Measurements from ENCODE around the gene YJEFN3.

YJEFN3 gene

DNA sequence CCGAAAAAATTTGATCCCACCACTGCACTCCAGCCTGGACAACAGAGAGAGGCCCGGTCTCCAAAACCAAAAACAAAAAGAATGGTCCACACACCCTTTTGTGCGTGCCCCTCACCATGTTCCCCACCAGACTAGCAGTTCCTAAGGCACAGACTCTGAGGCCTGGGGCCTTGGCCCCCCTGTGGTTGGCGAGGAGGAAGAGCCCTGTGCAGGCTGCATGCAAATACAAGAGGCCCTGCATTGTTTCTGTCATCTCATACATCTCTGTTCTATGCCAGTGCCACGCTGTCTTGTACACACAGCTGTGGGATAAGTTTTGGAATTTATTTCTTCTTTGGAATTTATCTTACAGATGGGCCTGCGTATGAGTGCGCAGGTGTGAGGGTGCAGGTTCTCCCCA, 4.7 kb upstream of the YJEFN3 start:
- no peak for DNase-seq

GRCh38 chr19:19525611-19526380, 2.9 kb upstream of the YJEFN3 start:
- DNase-seq = no peak

DNA sequence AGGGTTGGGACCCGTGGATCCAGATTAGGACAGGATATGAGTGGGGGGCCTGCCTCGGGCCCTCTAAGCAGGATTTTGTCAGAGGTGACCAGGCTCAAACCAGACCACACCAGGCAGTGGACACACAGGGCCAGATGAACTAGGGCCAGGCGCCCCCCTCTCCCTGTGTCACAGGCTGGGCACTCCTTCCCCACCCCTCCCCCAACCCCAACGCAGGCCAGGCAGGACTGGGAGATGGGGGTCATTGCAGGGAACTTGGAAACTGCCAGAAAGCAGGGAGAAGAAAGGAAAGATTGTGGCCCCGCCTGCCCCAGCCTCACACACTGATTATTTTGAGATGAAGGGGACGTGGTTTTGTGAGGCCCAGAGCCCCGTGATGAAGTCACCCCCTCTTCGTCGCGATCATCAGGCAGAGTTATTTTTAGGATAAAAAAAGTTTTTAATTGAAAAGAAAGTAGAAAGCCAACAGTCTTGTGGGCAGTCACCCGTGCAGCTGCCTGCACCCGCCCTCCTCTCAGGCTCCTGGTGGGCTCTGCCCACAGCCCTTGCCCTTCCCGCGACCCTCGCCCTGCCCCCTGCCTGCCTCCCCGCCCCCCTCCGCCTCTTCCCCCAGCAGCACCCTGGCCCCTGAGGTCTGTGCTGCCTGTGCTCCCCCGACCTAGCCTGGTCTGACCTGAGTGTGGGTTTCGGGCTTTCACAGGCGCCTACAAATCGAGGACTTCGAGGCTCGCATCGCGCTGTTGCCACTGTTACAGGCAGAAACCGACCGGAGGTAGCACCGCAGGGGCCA, 1.9 kb upstream of the YJEFN3 start:
- no peak for DNase-seq

DNA sequence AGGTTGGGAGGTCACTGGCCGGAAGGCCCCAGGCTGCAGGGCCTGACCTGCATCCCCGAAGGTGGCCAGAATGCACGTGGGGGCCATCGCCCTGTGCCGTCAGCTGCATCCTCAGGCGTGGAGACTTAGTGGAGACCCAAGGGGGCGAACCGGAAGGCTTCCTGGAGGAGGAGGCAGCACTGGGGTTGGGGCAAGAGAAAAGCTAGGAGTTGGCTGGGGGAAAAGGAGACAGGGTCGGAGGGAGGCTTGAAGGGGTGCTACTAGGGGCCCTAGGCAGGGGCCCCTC, 1.4 kb upstream of the YJEFN3 start:
- DNase-seq = no peak

- no peak for DNase-seq
These were observed 761 bp upstream of the YJEFN3 start for GRCh38 chr19:19527674-19528625.

- no peak for DNase-seq
These were observed 1.2 kb downstream of the YJEFN3 start for GRCh38 chr19:19529783-19530422.

DNA sequence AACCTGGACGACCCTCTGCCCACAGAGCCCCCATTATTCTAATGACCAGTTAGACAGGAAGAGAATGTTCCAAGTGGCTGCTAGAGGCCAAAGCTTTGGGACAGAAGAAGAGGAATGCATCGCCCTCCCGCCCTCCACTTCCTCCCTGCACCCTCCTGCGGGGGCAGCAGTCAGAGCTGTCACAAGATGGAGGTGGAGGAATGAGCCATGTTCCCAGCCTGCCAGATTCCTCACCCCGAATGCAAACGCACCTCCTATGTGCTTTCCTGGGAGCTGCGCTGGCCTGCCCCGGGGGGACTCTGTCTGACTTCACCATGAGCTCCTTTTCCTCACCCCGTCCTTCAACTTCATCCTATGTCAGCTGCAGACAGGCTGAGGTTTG, 1.7 kb downstream of the YJEFN3 start:
- no peak for DNase-seq

DNA sequence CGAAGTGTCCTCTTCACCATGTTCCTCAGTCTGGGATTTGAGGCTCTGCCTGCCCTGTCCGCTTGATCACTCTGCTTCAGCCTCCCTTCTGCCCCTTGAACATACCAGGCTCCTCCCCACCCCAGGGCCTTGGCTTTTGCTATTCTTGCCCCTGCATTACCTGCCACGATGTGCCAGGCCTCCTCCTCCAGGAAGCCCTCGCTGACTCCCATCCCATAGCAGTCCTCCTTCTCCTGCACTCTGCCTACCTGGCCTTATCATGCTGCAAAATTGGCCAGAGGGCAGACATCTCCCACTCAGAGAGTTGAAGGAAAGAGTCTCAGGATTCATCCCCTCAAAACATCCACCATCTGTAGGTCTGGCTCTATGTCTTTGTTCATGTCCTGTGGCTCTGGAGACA, 2.2 kb downstream of the YJEFN3 start:
- DNase-seq = no peak

GRCh38 chr19:19531951-19532805, 3.5 kb downstream of the YJEFN3 start:
- DNase-seq = no peak

GRCh38 chr19:19532806-19533701, 4.3 kb downstream of the YJEFN3 start:
- no peak for DNase-seq

- DNase-seq = peak; percentile 19
These were observed 5.1 kb downstream of the YJEFN3 start for GRCh38 chr19:19533841-19534240.

- DNase-seq = no peak
These were observed 6.0 kb downstream of the YJEFN3 start for GRCh38 chr19:19534556-19535265.

- no peak for DNase-seq
These were observed 6.8 kb downstream of the YJEFN3 start for GRCh38 chr19:19535311-19536191.

DNA sequence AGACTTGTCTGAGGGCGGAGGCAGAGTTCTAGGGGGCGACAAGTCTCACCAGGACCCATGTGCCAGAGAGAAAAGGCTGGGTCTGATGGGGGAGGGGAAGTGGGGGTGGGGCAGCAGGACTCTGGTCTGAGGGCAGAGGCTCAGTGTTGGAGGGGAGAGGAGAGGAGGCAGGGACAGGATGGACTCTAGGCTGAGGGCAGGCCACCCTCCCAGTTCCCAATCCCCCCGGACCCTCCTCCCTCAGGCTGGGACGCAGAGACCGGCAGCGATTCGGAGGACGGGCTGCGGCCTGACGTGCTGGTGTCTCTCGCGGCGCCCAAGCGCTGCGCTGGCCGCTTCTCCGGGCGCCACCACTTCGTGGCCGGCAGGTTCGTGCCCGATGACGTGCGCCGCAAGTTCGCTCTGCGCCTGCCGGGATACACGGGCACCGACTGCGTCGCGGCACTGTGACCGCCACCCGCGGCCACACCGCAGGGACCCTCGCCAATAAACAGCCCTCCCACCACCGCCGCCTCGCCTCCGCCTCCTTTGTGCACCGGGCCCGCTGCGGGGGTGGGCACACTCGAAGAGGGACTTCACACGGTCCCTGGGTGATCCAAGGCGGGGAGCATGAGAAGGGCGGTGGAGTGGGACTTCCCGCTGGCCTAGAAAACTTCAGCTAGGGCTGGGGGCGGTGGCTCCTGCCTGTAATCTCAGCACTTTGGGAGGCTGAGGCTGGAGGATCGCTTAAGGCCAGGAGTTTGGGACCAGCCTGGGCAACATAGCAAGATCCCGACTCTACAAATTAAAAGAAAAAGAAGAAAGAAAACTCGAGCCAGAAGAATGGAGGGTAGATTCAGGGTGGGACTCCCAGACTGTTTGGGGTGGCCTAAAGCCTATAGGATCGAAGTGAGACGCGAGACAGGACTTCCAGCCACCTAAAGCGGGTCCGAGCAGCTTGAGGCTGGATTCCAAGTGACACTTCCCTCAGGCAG, 8.7 kb downstream of the YJEFN3 start:
- DNase-seq = no peak

- no peak for DNase-seq
These were observed 9.5 kb downstream of the YJEFN3 start, which contains the start of gene CILP2 for GRCh38 chr19:19538061-19538784. Gene CILP2 (plus strand): TSS chr19:19538265. CDS start chr19:19538350, 85 bp downstream.

- no peak for DNase-seq
These were observed 10.1 kb downstream of the YJEFN3 start for GRCh38 chr19:19538785-19539166.

- DNase-seq = no peak
These were observed 11.0 kb downstream of the YJEFN3 start for GRCh38 chr19:19539698-19540063.
